Stimulated activated naive CD8-positive, alpha-beta T cell treated with anti-CD3 and anti-CD28 coated beads, Interleukin-15, Interleukin-2, amounts not matched to agents 100 U/mL and 50 U/mL, for 24 hours (primary cell): ENCODE results near the gene CHRND.
"Not testable (repeated sequence)": the region's sequence is repeated elsewhere in the genome, so short reads cannot be mapped to it uniquely, and the experiment has no call there.

ENCODE experiments used
- ATAC-seq: fragments of 150-1000 bp; cut with Tn5 transposase; one replicate; pipeline ENCODE4 v1.10.0; 2021
- DNase-seq: peaks from one replicate; pipeline ENCODE4 v3.0.0; 2021

The CHRND gene

GRCh38 chr2:232543491-232543890 lies 17.5 kb downstream of the CHRND start:
- no peak for DNase-seq
- ATAC-seq: no peak

DNA sequence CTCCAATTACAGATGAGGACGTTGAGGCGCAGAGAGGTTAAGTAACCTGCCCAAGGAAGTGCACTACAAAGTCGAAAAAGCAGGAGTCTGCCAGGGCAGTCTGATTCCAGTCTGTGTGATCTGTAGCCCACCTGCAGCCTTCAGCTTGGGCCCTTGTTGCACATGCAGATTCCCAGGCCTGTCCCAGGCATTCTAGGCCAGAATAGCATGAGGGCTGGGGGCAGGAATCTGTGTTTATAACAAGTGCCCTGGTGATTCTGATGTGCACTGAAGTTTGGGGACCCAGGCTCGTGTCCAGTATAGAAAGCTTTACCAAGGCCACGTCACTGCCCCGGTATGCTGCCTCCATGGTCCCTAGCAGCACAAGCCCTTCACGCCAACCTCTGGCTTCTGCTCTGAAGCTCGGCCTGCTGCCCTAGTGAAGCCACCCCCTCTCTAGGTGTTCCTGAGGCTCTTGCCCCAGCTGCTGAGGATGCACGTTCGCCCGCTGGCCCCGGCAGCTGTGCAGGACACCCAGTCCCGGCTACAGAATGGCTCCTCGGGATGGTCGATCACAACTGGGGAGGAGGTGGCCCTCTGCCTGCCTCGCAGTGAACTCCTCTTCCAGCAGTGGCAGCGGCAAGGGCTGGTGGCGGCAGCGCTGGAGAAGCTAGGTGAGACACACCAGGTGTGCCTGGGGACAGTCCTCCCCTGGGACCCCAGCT lies 18.1 kb downstream of the CHRND start:
- ATAC-seq (no peak), DNase-seq (no peak)

- DNase-seq (no peak), ATAC-seq (no peak)
Measured at GRCh38 chr2:232544674-232545073, 18.7 kb downstream of the CHRND start.

DNA sequence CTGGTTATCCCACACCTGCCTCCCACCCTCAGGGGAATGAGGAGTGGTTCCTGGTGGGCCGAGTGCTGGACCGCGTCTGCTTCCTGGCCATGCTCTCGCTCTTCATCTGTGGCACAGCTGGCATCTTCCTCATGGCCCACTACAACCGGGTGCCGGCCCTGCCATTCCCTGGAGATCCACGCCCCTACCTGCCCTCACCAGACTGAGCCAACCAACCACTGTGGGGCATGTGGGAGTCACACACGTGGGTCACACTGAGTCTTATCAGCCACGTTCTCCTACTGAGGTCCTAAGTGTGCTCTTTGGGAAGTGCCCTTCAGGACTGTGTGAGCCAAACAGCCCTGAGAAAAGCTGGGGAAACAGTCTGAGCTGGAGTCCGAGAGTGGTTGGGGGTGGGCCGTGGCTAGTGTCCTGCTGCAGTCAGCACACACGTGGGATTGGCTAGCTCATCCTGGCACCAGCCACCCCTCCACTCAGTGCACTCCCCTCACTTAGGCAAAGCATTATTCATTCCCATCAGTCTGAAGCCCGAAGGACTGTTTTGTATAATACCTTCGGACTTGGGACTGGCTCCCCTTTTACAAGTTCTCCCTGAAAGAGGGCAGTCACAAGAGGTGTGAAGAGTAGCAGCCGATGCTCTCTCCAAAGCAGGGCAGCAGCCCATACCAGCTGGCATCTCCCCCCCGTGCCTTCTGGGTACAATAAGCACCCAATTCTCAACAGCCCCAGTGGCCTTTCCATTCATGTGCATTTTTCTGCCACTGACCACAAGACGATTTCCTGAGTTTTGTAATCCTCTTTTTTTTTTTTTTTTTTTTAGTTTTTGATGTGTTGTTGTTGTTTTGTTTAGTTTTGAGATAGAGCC lies 19.8 kb downstream of the CHRND start:
- no peak for ATAC-seq
- no peak for DNase-seq

DNA sequence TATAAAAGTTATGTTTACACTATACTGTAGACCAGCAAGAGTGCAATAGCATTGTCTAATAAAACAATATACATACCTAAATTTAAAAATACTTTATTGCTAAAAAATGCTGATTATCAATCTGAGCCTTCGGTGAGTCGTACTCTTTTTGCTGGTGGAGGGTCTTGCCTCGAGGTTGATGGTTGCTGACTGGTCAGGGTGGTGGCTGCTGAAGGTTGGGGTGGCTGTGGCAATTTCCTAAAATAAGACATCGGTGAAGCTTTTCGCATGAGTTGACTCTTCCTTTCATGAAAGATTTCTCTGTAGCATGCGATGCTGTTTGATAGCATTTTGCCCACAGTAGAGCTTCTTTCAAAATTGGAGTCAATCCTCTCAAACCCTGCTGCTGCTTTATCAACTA lies 22.0 kb downstream of the CHRND start:
- DNase-seq: no peak
- no peak for ATAC-seq

- ATAC-seq: no peak
- DNase-seq: no peak
Measured at GRCh38 chr2:232549655-232550353, 23.8 kb downstream of the CHRND start.

DNA sequence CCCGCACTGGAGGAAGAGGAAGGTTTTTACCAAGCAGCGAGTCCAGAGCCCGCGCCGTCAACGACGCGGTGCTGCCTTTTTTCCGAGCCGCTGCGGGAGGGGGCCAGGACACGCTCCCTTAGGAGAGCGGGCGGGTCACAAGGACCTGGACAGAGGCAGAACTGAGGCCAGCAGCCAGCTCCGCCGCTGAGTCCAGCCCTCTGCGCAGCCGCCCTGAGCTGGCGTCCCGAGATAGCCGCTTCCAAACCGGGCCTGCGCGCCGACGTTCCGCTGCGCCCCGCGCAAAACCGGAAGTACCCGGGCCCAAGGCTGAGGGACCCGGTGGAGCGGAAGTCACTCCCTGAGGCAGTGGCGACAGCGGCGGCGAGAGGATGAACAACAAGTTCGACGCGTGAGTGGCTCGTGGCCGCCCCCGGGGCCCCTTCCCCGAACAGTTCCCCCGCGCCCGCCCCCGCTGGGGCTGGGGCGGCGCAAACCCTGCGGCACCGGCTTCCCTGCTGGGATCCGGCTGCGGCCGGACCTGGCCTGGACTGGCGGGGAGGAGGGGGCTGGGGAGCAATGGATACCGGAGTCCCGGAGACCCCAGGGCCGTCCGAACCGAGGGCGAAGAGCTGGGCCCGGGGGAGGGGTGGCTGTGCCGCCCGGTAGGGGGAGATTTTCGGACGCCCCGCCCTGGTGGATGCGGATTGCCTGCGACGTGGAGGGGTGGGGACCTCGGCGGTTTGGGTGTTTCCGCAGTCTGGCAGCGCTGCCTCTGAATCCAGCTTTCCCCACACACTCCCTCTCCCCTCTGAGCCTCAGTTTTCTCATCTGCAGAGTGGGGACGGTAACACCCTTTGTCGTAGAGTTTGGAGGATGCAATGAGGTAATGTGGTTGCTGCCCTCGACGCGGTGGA lies 24.6 kb downstream of the CHRND start, which contains the start of the genes EIF4E2 and TIGD1:
EIF4E2 (plus strand) TSS at position 336 of the 896 bp plus-strand sequence; CDS start at position 372, 36 bp downstream.
TIGD1 (minus strand) TSS at position 204 of the 896 bp plus-strand sequence. CDS start 675 bp downstream, outside the sequence.
- ATAC-seq (peak; percentile 97), DNase-seq (peak; percentile 93)

DNA sequence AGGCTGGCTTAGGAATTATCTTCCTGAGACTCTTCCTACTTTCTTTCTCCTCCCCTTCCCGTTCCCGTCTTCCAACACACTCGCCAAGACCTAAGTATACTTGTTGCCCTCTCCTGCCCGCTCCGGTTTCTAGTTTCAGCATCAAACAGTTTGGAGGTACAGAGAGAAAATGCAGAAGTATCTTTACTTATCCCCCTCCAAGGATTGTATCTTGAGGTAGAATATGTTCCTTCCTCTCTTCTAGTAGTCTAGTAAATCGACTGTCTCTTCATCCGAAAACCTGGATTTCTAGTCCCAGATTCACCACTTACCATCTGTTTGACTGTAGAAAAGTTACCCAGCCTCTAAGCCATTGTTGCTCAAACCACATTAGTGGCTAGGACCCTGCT lies 25.3 kb downstream of the CHRND start:
- no peak for ATAC-seq
- DNase-seq: no peak

- ATAC-seq (no peak), DNase-seq (no peak)
Measured at GRCh38 chr2:232551776-232552175, 25.8 kb downstream of the CHRND start.

GRCh38 chr2:232556426-232556825 lies 30.5 kb downstream of the CHRND start:
- DNase-seq: no peak
- ATAC-seq: no peak

DNA sequence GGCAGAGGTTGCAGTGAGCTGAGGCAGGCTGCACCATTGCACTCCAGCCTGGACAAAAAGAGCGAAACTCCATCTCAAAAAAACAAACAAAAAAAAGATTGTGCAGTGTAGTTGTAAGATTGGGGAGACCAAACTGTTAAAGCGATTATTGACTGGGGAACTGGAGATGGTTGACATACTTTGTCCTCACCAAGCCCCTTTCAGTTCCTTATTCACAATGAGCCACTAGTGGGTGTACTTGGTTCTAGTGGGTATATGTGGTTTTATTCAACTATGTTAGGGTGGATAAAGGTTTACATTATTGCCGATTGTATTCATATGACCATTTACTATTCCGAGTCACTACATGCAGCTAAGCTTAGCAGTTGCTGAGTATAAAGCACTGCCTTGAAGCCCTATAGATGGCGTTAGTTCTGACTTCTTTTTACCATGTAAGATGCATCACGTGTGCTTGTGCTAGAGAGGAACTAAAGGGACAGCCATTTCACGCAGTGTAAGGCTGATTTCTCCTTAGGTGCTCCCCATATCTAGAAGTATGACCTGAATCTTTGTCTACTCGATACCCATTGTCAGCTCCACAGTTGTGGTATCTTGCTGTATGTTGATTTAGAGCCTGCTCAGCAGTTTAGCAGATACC lies 36.7 kb downstream of the CHRND start:
- no peak for ATAC-seq

DNA sequence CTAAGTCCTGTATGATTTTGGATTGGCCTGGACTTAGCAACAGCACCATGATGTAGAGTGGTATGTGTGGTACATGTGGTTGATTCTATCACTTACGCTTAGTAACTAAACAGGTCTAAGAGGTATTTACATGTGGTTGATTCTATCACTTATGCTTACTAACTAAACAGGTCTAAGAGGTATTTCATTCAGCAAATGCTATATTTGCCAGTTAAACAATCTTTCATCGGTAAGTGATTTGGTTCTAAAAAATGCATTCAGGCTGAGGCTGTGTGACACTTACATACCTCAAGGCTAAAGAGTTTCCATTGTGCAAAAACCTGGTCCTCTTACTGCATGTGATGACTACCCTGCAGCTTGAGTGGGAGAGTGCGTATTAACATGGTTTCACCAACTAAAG lies 37.6 kb downstream of the CHRND start:
- DNase-seq (no peak), ATAC-seq (no peak)

More for the DNA sequence above, 36.7 kb downstream of the CHRND start:
- DNase-seq: no peak

DNA sequence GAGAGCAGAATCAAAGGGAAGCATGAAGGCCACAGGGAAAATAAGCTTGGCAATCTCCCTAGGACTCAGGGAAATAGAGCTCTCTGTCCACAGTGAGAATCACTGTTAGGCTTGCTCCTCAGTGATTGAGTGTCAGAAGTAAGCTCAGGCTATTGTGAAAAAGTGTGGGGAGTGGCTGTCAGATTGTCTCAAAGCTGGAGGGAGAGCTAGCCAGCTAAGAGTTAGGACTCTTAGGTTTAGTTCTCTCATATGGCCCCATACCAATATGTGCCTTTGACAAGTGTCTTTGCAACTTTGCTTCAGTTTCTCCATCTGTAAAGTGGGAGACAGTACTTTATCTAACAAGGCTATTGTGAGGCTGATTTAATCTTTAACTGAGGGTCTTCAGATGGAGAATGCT lies 41.8 kb downstream of the CHRND start:
- ATAC-seq: no peak
- DNase-seq: no peak

- no peak for ATAC-seq
- DNase-seq: no peak
Measured at GRCh38 chr2:232568161-232568560, 42.2 kb downstream of the CHRND start.

- ATAC-seq (no peak), DNase-seq (no peak)
Measured at GRCh38 chr2:232569541-232569940, 43.6 kb downstream of the CHRND start.

DNA sequence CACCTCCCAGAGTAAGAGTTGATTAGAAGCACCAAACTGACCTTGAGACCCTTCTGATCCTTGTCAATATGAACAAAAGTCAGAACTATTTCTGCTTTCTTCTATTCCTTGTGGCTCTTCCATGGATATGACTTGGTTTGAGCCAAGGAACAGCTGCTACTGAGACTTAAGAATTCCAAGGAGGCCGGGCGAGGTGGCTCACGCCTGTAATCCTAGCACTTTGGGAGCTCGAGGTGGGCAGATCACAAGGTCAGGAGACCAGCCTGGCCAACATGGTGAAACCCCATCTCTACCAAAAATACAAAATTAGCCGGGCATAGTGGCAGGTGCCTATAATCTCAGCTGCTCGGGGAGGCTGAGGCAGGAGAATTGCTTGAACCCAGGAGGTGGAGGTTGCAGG lies 44.5 kb downstream of the CHRND start:
- not testable (repeated sequence) for DNase-seq, ATAC-seq

GRCh38 chr2:232571026-232571474 lies 45.1 kb downstream of the CHRND start:
- ATAC-seq (no peak), DNase-seq (no peak)

GRCh38 chr2:232573042-232573441 lies 47.1 kb downstream of the CHRND start:
- no peak for ATAC-seq
- no peak for DNase-seq

GRCh38 chr2:232573771-232574435 lies 47.9 kb downstream of the CHRND start:
- no peak for DNase-seq

GRCh38 chr2:232574674-232575403 lies 48.9 kb downstream of the CHRND start:
- no peak for ATAC-seq
- DNase-seq: no peak

More at GRCh38 chr2:232573771-232574435, 47.9 kb downstream of the CHRND start:
- no peak for ATAC-seq
